Sigmoid colon (tissue), 4 donors: ENCODE measurements around the gene LITAF.

ENCODE experiments used
- CTCF ChIP-seq, 4 experiments: fragments of 450-650 bp in 3 of 4; fragments of 200-600 bp in 1 of 4; IDR thresholded peaks; one replicate each; pipeline ENCODE4 v1.5.1; 2016 to 2019; ENCODE audit warnings: antibody characterized with exemption in 4 of 4, mild to moderate bottlenecking in 3 of 4, moderate library complexity in 2 of 4
- EP300 ChIP-seq, 4 donors: sonication (generic); formaldehyde crosslinking; IDR thresholded peaks; one replicate each; pipeline ENCODE4 v1.6.1; 2017; ENCODE audit warnings: antibody characterized with exemption in 4 of 4

DNA sequence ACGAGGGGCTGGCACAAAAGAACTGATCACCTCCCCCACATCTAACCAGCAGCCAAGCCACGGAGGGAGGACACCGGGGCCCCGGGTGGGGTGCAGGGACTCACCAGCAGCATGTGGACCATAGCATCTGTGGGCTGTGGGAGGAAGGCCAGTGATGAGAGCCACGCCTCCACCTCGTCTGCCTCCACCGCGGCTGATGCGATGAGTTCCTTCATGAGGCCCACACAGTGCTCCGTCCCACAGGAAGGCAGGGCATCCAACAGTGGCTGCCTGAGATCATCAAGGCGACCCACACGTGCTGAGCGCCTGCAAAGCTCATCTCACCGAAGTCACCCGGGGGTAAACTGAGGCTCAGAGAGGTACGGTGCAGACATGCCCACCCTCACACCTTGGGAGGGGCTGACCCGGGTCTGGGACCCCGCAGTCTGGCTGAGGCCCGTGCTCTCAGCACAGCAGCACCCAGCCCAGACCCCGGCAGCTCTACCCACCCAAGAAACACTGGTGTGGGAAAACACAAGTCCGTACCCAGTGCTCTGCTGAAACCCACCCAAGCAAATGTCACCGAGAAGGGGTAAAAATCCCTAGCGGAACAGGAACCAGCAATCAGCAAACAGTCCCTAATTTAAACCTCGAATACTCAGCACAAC is 85.9 kb downstream of the LITAF start:
- TF ChIP-seq CTCF (IDR thresholded peaks at IDR 0.05) (no peak), EP300 (IDR thresholded peaks at IDR 0.05) (no peak)
